KMS-11 (cell line): ENCODE measurements around the gene FUBP3.

Experiments
- H2AFZ ChIP-seq: fragments of 200-600 bp; sonication (generic); 2 replicates; pipeline ENCODE4 v1.6.1; 2016; ENCODE audit warnings: antibody characterized with exemption, mixed run types, low read depth
- H3K27ac ChIP-seq: fragments of 200-600 bp; sonication (generic); 2 replicates; pipeline ENCODE4 v1.6.1; 2016; ENCODE audit warnings: mild to moderate bottlenecking, mixed run types
- H3K27me3 ChIP-seq: fragments of 200-600 bp; sonication (generic); 2 replicates; pipeline ENCODE4 v1.6.1; 2017; ENCODE audit warnings: mild to moderate bottlenecking, low read depth, mixed run types, moderate library complexity; ENCODE audit not compliant: insufficient read depth
- H3K36me3 ChIP-seq: fragments of 200-600 bp; sonication (generic); 2 replicates; pipeline ENCODE4 v1.6.1; 2017; ENCODE audit warnings: mild to moderate bottlenecking, mixed run types; ENCODE audit not compliant: insufficient read depth
- H3K4me1 ChIP-seq: fragments of 200-600 bp; sonication (generic); 2 replicates; pipeline ENCODE4 v1.6.1; 2016; ENCODE audit warnings: mild to moderate bottlenecking, low read depth, mixed run types; ENCODE audit not compliant: poor library complexity, severe bottlenecking
- H3K4me2 ChIP-seq: fragments of 200-600 bp; sonication (generic); 2 replicates; pipeline ENCODE4 v1.7.0; 2016; ENCODE audit warnings: mild to moderate bottlenecking, mixed run types
- H3K4me3 ChIP-seq: fragments of 200-600 bp; sonication (generic); IDR thresholded peaks from 2 replicates; pipeline ENCODE4 v1.6.1; 2017; ENCODE audit warnings: low read depth, low read length, mixed read lengths; ENCODE audit not compliant: insufficient read depth
- H3K79me2 ChIP-seq: fragments of 200-600 bp; sonication (generic); 2 replicates; pipeline ENCODE4 v1.6.1; 2016; ENCODE audit warnings: low read depth, mixed run types; ENCODE audit not compliant: insufficient read depth
- H3K9ac ChIP-seq: fragments of 200-600 bp; sonication (generic); 2 replicates; pipeline ENCODE4 v1.6.1; 2016; ENCODE audit warnings: mild to moderate bottlenecking, mixed run types
- H4K20me1 ChIP-seq: fragments of 200-600 bp; sonication (generic); 2 replicates; pipeline ENCODE4 v1.6.1; 2016; ENCODE audit warnings: mild to moderate bottlenecking, mixed run types; ENCODE audit not compliant: insufficient read depth
- CTCF ChIP-seq: fragments of 200-600 bp; sonication (generic); conservative IDR thresholded peaks from 2 replicates; pipeline ENCODE4 v1.6.1; 2017; ENCODE audit warnings: low read depth, mild to moderate bottlenecking, antibody characterized with exemption, low read length, moderate library complexity, mixed read lengths

FUBP3 gene

GRCh38 chr9:130626249-130626996 is 47.0 kb downstream of the FUBP3 start:
- Histone ChIP-seq H3K79me2 (no peaks in the 10 kb centered on the region), H3K36me3 (no peaks in the 10 kb centered on the region), H3K27me3 (no peaks in the 10 kb centered on the region)

GRCh38 chr9:130627051-130627450 is 47.7 kb downstream of the FUBP3 start:
- Histone ChIP-seq H3K27ac (no peak overlapping the region), H3K4me1 (no peaks in the 10 kb centered on the region), H3K4me3 (no peak overlapping the region), H3K27me3 (no peaks in the 10 kb centered on the region), H3K9ac (no peak overlapping the region), H3K4me2 (no peak overlapping the region), H4K20me1 (no peaks in the 10 kb centered on the region), H3K79me2 (no peaks in the 10 kb centered on the region), H2AFZ (no peak overlapping the region), H3K36me3 (no peaks in the 10 kb centered on the region)
- no peak for TF ChIP-seq CTCF

More at GRCh38 chr9:130626249-130626996, 47.0 kb downstream of the FUBP3 start:
- H3K27ac ChIP-seq: no peak overlapping the region
- H3K9ac ChIP-seq: no peak overlapping the region
- no peaks in the 10 kb centered on the region for H3K4me1 ChIP-seq
- H3K4me2 ChIP-seq: no peak overlapping the region
- no peak overlapping the region for H3K4me3 ChIP-seq
- no peak for TF ChIP-seq CTCF
- no peaks in the 10 kb centered on the region for H4K20me1 ChIP-seq
- H2AFZ ChIP-seq: no peak overlapping the region

GRCh38 chr9:130627896-130628792 is 48.8 kb downstream of the FUBP3 start:
- Histone ChIP-seq H3K9ac (no peak overlapping the region), H3K4me2 (no peak overlapping the region), H3K79me2 (no peaks in the 10 kb centered on the region), H2AFZ (no peak overlapping the region), H3K4me1 (no peaks in the 10 kb centered on the region), H3K27me3 (no peaks in the 10 kb centered on the region), H4K20me1 (no peaks in the 10 kb centered on the region), H3K27ac (no peak overlapping the region), H3K36me3 (no peaks in the 10 kb centered on the region), H3K4me3 (no peak overlapping the region)
- TF ChIP-seq CTCF: no peak

GRCh38 chr9:130629443-130630070 is 50.2 kb downstream of the FUBP3 start:
- Histone ChIP-seq H3K9ac (no peak overlapping the region), H3K27ac (no peak overlapping the region), H3K4me3 (no peak overlapping the region), H4K20me1 (no peaks in the 10 kb centered on the region), H3K4me2 (no peak overlapping the region), H3K36me3 (no peaks in the 10 kb centered on the region), H3K4me1 (no peaks in the 10 kb centered on the region), H2AFZ (no peak overlapping the region), H3K79me2 (no peaks in the 10 kb centered on the region), H3K27me3 (no peaks in the 10 kb centered on the region)
- no peak for TF ChIP-seq CTCF
